HepG2 (cell line): ENCODE measurements around the gene PDGFB. TPM values are rescaled to one million over a fixed set of nuclear protein-coding genes. Genes with fewer than 3 reads are reported as not detected.

Experiments used
- CBX1 ChIP-seq: IDR thresholded peaks from one replicate; pipeline ENCODE4 v1.6.1; 2016; ENCODE audit warnings: antibody characterized with exemption, low read depth
- ESRRA ChIP-seq: sonication (generic); formaldehyde crosslinking; IDR thresholded peaks from 2 replicates; pipeline ENCODE4 v1.5.1; 2020; ENCODE audit warnings: mild to moderate bottlenecking, low read depth, missing genetic modification reagents
- FOXO1 ChIP-seq: sonication (generic); formaldehyde crosslinking; IDR thresholded peaks from 2 replicates; pipeline ENCODE4 v1.4.0; 2020; ENCODE audit warnings: missing genetic modification reagents
- IRX3 ChIP-seq: sonication (generic); formaldehyde crosslinking; IDR thresholded peaks from 2 replicates; pipeline ENCODE4 v1.8.1; 2023; ENCODE audit warnings: mild to moderate bottlenecking, low read depth, missing genetic modification reagents, borderline replicate concordance
- JDP2 ChIP-seq: sonication (generic); formaldehyde crosslinking; IDR thresholded peaks from 2 replicates; pipeline ENCODE4 v1.8.1; 2022; ENCODE audit warnings: missing genetic modification reagents, borderline replicate concordance
- NFE2 ChIP-seq: sonication (generic); formaldehyde crosslinking; IDR thresholded peaks from 2 replicates; pipeline ENCODE4 v1.4.0; 2020; ENCODE audit warnings: missing genetic modification reagents
- SRSF4 ChIP-seq: fragments of 200-400 bp; formaldehyde crosslinking; IDR thresholded peaks from one replicate; pipeline ENCODE4 v1.6.1; 2018; ENCODE audit warnings: mild to moderate bottlenecking, low read depth, low read length, moderate library complexity; ENCODE audit not compliant: poor library complexity, severe bottlenecking
- TEAD3 ChIP-seq: optimal IDR thresholded peaks from 2 replicates; pipeline ENCODE3; 2016; ENCODE audit warnings: borderline replicate concordance
- YEATS2 ChIP-seq: sonication (generic); formaldehyde crosslinking; IDR thresholded peaks from 2 replicates; pipeline ENCODE4 v1.4.0; 2020; ENCODE audit warnings: missing genetic modification reagents, borderline replicate concordance
- ZBTB3 ChIP-seq: sonication (generic); formaldehyde crosslinking; IDR thresholded peaks from 2 replicates; pipeline ENCODE4 v1.4.0; 2020; ENCODE audit warnings: low read depth, mild to moderate bottlenecking, moderate library complexity, missing genetic modification reagents, borderline replicate concordance
- ZNF354B ChIP-seq: sonication (generic); formaldehyde crosslinking; IDR thresholded peaks from 2 replicates; pipeline ENCODE4 v1.8.0; 2022; ENCODE audit warnings: mild to moderate bottlenecking, missing genetic modification reagents
- ZNF414 ChIP-seq: sonication (generic); formaldehyde crosslinking; IDR thresholded peaks from 2 replicates; pipeline ENCODE4 v1.5.0; 2020; ENCODE audit warnings: missing genetic modification reagents
- ZNF614 ChIP-seq: IDR thresholded peaks from 2 replicates; pipeline ENCODE4 v1.6.1; 2018; ENCODE audit warnings: missing biosample characterization, missing genetic modification reagents, inconsistent platforms, borderline replicate concordance
- ZNF615 ChIP-seq: sonication (generic); formaldehyde crosslinking; IDR thresholded peaks from 2 replicates; pipeline ENCODE4 v1.5.0; 2020; ENCODE audit warnings: mild to moderate bottlenecking, missing genetic modification reagents, borderline replicate concordance
- ZNF619 ChIP-seq: sonication (generic); formaldehyde crosslinking; IDR thresholded peaks from 2 replicates; pipeline ENCODE4 v1.4.0; 2020; ENCODE audit warnings: mild to moderate bottlenecking, missing genetic modification reagents
- ZSCAN31 ChIP-seq: sonication (generic); formaldehyde crosslinking; IDR thresholded peaks from 2 replicates; pipeline ENCODE4 v1.5.0; 2020; ENCODE audit warnings: low read depth, mild to moderate bottlenecking, missing genetic modification reagents
- polyA plus RNA-seq, 8 experiments: library from polyadenylated mRNA; depleted of rRNA in 3 of 8; stranded (reverse) in 7 of 8; unstranded in 1 of 8; fragments of >200 nt; fragmentation: Illumina TruSeq in 4 of 8; extraction: Trizol in 4 of 8; gene quantifications; 2 replicates each; pipeline versions ENCODE4 v1.2.1 to v1.2.3, GENCODE V29; 2011 to 2016; ENCODE audit warnings: low read depth in 4 of 8, missing spikeins in 1 of 8, mixed read lengths in 1 of 8; ENCODE audit not compliant: insufficient read depth in 1 of 8
- total RNA-seq, 5 experiments: library from RNA; depleted of rRNA; stranded (reverse); fragments of >200 nt; fragmentation: Illumina TruSeq; extraction: Trizol; gene quantifications; 2 replicates each; pipeline ENCODE4 v1.2.3, GENCODE V29; 2016; ENCODE audit warnings: low read depth in 1 of 5
- TF ChIP-seq, protein P1 (sequence below): sonication (generic); formaldehyde crosslinking; IDR thresholded peaks from 2 replicates; pipeline ENCODE4; 2020; ENCODE audit warnings: missing genetic modification reagents, mild to moderate bottlenecking, borderline replicate concordance
- TF ChIP-seq, protein P2 (sequence below): sonication (generic); formaldehyde crosslinking; IDR thresholded peaks from 2 replicates; pipeline ENCODE4 v1.5.1; 2020; ENCODE audit warnings: missing genetic modification reagents, mild to moderate bottlenecking, borderline replicate concordance
- TF ChIP-seq, protein P3 (sequence below): sonication (generic); formaldehyde crosslinking; IDR thresholded peaks from 2 replicates; pipeline ENCODE4 v1.4.0; 2020; ENCODE audit warnings: low read depth, mild to moderate bottlenecking, missing genetic modification reagents

Gene PDGFB
- total and polyA plus RNA-seq, 2 of the 13 experiments (the other 11 are each of a cell fraction or from before 2014, with no cell fraction given), result 1.4 to 10.1 TPM

DNA sequence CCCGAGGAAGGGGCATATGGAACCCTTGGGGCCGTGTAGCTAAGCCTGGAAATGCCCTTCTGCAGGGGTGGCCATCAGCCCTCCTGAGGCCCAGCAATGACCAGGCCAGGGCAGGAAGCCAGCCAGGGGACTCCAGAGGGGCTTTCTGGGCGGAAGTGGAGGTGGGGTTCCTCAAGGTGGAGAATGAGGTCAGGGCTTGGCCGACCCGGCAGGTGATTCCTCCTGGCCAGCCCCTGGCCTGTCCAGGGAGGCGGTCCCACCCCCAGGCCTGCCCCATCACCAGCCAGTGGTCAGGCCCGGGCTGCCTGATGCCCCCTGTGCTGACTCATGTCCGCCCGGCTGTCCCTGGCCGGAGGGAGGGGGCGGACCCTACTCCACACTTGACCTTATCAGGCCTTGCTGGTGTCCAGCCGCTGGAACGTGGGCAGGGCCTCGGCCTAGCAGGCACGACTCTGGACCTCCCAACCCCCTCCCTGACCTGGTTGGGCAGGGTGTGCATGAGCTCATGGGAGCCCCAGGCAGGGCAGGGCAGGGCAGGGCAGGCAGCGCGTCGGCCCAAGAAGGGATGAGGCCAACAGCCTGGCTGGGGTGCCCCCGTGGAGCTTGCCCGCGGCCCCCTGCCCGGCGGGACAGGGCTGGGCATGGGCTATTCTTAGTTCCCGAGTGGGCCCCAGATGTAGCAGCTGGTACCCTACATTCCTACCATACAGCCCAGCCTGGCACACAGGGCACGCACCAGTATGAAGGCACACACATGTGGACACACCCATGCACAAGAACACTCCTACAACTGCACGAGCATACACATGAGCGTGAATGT, 38.8 kb upstream of the PDGFB start (continued):
- TF ChIP-seq, protein P1, sequence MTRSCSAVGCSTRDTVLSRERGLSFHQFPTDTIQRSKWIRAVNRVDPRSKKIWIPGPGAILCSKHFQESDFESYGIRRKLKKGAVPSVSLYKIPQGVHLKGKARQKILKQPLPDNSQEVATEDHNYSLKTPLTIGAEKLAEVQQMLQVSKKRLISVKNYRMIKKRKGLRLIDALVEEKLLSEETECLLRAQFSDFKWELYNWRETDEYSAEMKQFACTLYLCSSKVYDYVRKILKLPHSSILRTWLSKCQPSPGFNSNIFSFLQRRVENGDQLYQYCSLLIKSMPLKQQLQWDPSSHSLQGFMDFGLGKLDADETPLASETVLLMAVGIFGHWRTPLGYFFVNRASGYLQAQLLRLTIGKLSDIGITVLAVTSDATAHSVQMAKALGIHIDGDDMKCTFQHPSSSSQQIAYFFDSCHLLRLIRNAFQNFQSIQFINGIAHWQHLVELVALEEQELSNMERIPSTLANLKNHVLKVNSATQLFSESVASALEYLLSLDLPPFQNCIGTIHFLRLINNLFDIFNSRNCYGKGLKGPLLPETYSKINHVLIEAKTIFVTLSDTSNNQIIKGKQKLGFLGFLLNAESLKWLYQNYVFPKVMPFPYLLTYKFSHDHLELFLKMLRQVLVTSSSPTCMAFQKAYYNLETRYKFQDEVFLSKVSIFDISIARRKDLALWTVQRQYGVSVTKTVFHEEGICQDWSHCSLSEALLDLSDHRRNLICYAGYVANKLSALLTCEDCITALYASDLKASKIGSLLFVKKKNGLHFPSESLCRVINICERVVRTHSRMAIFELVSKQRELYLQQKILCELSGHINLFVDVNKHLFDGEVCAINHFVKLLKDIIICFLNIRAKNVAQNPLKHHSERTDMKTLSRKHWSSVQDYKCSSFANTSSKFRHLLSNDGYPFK, result no peak; the same call in 1 of the 2 replicates
- TF ChIP-seq SRSF4 (no peak), NFE2 (CRISPR knock-in tag) (peak; percentile 83), ESRRA (CRISPR knock-in tag) (peak; percentile 85; the same call in 1 of the 2 replicates), JDP2 (CRISPR knock-in tag) (no peak), ZNF615 (no peak), ZNF414 (CRISPR knock-in tag) (peak; percentile 86; the same call in 1 of the 2 replicates), ZSCAN31 (0 out of 2 replicates have a peak, but pooled peaks have one; percentile 37), IRX3 (no peak), ZNF354B (CRISPR knock-in tag) (no peak), ZNF619 (CRISPR knock-in tag) (peak; percentile 4; the same call in 1 of the 2 replicates), YEATS2 (CRISPR knock-in tag) (peak; percentile 44; the same call in 1 of the 2 replicates), TEAD3 (CRISPR knock-in tag) (peak; percentile 95), CBX1 (peak; percentile 19), FOXO1 (CRISPR knock-in tag) (peak; percentile 72; the same call in 1 of the 2 replicates), ZNF614 (CRISPR knock-in tag) (peak; percentile 42; the same call in 1 of the 2 replicates), ZBTB3 (CRISPR knock-in tag) (peak; percentile 84; the same call in 1 of the 2 replicates)
- TF ChIP-seq, protein P2, sequence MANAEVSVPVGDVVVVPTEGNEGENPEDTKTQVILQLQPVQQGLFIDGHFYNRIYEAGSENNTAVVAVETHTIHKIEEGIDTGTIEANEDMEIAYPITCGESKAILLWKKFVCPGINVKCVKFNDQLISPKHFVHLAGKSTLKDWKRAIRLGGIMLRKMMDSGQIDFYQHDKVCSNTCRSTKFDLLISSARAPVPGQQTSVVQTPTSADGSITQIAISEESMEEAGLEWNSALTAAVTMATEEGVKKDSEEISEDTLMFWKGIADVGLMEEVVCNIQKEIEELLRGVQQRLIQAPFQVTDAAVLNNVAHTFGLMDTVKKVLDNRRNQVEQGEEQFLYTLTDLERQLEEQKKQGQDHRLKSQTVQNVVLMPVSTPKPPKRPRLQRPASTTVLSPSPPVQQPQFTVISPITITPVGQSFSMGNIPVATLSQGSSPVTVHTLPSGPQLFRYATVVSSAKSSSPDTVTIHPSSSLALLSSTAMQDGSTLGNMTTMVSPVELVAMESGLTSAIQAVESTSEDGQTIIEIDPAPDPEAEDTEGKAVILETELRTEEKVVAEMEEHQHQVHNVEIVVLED (CRISPR knock-in tag), result peak; percentile 45
- TF ChIP-seq, protein P3, sequence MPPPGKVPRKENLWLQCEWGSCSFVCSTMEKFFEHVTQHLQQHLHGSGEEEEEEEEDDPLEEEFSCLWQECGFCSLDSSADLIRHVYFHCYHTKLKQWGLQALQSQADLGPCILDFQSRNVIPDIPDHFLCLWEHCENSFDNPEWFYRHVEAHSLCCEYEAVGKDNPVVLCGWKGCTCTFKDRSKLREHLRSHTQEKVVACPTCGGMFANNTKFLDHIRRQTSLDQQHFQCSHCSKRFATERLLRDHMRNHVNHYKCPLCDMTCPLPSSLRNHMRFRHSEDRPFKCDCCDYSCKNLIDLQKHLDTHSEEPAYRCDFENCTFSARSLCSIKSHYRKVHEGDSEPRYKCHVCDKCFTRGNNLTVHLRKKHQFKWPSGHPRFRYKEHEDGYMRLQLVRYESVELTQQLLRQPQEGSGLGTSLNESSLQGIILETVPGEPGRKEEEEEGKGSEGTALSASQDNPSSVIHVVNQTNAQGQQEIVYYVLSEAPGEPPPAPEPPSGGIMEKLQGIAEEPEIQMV, result peak; percentile 89
